HG03159 (cell line): ENCODE results near the gene KRTAP4-9.
"Not testable (repeated sequence)": the region's sequence is repeated elsewhere in the genome, so short reads cannot be mapped to it uniquely, and the experiment has no call there.

ENCODE experiments used
- ATAC-seq: cut with Tn5 transposase; IDR thresholded peaks from one replicate; pipeline ENCODE4 v1.9.1; 2021; ENCODE audit warnings: mild to moderate bottlenecking, moderate library complexity; ENCODE audit not compliant: unreplicated experiment

The KRTAP4-9 gene

DNA sequence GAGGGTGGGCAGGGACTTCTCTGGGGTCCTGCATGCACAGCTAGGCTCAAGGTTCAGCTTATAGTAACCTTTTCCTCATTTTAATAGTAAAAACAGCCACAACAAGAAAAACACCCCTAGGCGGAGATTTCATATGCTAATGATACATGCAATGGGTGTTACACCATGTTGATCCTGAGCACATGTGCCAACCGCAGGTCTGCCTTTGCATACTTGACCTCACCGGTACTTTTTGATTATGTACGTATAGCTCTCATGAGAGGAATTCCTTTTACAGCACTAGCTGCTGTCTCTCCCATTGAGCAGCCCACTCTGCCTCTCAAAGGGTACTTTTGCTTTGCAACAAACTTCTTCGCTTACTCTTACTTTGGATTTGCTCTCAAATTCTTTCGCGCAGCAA is 9.1 kb upstream of the KRTAP4-9 start:
- ATAC-seq = no peak

DNA sequence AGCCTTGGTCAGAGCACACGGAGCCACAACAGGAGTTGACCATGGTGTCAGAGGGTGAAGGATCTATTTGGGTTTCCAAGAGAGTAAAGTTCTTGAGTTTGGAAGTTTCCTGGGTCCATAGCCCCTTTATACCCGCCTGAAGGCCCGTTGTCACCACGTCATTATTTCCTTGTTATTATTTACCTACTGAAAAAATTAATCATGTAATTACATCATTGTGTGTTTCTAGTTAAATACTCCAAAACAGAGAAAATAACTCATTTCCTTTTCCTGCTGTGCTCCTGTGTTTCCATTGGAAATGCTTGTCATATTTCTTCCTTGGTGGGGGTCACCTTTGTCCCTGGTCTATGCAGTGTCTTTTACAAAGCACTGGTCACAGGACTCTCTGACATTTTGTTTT is 7.1 kb upstream of the KRTAP4-9 start, which contains the start of gene KRTAP4-8:
TSS of gene KRTAP4-8 (minus strand) at position 101 of the 400 bp plus-strand sequence. CDS start at position 43, 58 bp downstream.
- ATAC-seq = no peak

DNA sequence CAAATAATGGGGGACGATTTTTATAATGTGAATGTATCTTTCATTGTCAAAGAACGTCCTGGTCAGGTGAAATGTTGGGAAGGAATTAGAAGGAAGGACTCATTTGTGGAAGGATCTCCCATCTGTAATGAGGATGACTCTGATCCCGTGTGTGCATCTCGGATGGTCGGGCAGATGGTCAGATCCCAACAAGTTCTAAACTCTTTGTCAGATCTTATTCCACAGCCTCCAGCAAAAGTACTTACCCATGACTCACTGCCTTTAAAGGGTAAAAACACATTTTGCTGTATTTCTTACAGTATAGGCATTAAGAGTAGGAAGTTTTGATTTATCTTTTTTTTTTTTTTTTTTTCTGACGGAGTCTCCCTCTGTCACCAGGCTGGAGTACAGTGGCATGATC is 6.7 kb upstream of the KRTAP4-9 start:
- ATAC-seq = no peak

DNA sequence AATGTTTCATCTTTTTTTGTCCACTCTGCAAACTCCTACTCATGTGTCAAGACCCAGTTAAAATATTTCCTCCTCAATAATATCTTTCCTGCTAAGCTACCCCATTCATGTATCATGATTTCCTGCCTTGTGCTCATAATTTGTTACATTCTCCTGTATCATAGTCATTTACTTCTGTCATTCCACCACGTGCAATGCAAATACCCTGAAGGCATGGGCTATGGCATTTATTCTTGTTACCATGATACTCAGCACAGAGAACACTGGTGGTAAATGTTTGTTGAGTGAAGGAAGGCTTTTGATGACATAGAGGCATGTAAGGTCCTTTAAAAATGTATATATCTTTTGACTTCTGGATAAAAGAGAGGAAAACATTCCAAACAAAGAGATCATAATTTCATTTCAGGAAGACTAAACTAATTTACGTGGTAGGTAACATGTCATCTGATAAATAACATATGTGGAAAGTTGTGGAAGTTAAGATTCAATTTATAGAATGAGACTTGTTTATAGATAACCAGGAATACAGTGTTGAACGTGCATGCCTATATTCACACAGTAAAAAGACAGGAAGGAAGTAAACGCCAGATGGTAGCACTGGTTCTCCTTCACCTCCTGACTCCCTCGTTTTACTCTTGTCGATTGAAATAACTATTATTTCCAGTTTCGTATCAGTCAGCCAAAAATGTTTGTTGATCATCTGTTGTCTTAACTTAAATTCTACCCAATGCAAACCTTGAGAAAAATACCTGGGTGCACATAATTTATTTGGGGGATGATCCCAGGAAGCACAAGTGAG is 5.3 kb upstream of the KRTAP4-9 start:
- not testable (repeated sequence) for ATAC-seq

DNA sequence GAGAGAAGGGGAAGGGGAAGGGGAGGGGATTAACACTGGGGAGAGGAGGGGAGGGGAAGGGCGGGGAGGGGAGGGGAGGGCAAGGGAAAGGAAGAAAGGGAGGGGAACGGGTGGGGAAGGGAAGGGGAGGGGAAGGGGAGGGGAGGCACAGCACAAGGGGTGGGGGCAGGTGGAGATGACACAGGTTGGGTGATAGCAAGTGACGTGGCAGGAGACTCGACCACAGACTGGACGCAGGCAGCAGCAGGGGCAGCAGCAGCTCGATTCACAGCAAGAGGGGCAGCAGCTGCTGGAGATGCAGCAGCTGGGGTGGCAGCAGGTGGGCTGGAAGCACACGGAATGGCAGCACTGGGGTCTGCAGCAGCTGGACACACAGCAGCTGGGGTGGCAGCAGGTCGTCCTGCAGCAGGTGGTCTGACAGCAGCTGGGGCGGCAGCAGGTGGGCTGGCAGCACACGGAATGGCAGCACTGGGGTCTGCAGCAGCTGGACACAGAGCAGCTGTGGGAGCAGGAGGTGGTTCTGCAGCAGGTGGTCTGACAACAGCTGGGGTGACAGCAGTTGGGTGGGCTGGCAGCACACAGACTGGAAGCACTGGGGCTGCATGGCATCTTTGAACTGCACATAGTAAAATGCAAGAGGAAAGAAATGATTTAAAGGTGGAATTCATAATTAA is 3.5 kb upstream of the KRTAP4-9 start, which contains the start of gene KRTAP4-16:
TSS of gene KRTAP4-16 (minus strand) at position 624 of the 674 bp plus-strand sequence. CDS start at position 624, 0 bp downstream.
- no peak for ATAC-seq

DNA sequence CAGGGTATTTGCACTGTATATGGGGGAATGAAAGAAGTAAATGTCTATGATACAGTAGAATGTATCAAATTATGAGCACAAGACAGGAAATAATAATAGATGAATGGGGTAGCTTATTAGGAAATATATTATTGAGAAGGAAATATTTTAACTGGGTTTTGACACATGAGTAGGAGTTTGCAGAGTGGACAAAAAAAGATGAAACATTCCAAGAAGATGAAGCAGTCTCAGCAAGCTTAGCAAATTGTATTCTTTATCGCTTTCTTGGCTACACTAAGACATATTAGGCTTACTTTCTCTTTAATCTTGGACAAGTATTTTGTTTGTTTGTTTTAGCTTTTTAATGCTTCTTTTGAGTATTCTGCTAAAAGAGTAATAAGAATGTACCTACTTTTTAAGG is 1.3 kb upstream of the KRTAP4-9 start:
- ATAC-seq = no peak

DNA sequence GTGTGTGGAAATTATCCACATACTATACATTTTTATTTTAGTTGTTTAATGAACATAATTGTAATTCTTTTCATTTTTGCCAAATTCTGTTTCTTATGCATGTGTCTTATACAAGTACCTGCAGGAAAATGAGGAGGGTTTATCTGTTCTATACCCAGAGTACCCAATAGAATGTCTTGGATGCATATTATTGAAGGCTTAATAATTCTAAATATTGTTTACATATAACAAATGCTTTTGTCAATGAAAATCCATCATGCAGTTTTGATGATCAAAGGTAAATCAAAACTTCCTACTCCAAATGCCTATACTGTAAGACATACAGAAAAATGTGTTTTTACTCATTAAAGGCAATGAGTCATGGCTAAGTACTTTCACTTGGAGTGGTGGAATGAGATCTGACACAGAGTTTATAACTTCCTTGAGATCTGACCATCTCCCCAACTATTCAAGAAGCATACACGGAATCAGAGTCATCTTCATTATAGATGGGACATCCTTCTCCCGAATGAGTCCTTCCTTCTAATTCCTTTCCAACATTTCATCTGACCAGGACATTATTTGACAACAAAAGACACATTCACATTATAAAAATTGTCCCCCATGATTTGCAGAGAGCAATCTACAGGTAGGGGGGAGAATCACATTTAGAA is 677 bp upstream of the KRTAP4-9 start:
- not testable (repeated sequence) for ATAC-seq

DNA sequence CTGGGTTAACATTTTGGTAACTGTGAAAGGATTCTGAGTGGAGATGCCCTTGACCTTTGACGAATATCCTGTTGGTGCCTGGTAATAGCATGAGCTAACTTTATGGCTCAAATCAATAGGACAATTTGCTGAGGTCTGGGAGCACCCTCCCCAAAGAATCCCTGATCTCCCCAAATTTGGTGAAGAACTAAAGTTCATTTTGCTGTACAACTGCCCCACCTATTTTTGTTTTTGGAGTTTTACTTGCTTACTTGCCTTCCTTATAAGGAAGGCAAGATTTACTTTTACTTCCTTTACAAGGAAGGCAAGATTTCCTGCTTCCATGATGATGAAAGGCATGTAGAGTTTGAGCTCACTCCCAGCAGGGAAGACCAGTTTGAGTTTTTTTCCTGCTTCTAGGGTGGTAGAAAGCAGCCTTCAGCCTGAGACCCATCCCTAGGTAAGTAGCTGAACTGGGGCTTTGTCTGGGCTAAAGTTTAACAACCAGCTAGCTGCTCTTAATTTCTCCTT is 2.8 kb downstream of the KRTAP4-9 start:
- ATAC-seq = no peak

DNA sequence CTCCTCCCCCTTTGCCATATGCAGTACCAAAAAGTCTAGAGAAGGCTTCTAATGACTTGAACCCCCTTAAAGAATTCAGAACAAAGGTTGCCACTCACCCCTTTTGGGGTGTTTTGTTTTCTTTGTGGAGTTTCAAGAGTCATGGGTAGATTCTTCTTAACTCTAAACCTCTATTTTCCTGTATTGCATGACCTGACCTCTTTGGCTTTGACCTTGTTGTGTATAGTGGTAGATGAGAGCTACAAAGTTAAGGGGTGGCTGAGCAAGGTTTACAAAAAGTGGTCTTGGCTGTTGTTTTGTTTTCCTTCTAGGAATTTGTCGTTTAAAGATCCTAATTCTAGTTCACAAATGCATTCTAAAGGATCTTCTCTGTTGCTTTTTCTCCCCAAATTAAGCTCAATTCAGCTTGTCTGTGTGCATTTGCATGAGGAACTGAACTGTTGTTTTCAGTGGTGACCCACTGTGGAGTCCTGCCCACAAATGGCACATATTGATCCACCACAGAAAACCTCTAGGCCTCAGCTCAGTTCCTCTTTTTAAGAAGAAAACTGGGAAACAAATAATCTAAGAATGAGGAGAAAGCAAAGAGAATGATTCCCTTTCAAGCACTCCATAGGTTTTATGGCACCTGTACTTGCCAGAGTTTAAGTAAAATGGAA is 3.7 kb downstream of the KRTAP4-9 start:
- not testable (repeated sequence) for ATAC-seq

DNA sequence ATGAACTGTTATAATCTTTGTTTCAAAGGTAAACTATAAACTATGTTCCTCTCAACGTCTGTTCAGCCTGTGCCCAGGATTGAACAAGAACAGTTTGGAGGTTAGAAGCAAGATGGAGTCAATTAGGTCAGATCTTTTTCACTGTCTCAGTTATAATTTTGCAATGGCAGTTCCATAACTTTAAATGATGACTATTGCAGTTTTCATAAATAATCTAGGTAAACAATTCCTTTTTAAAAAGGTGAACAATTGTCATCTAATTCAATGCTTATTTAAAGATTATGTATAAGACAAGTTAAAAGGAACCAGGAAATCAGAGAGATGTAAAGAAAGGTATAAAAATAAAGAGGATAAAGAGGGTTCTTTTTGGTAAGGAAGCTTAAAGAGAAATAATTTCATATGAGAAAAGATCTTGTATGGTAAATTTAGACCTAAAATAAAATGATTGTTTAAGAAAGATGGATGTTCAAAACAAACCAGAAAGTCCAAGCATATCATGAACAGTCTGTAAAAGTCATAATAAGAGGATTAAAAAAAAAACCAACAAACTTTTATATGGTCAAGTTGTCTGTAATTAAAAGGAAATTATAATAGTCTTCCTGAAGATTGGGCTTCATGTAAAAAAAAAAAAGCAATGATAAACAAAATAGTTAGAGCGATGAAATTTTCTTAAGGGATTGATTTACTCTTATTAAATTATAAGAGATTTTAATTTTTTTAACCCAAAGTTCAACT is 6.1 kb downstream of the KRTAP4-9 start:
- ATAC-seq = no peak

DNA sequence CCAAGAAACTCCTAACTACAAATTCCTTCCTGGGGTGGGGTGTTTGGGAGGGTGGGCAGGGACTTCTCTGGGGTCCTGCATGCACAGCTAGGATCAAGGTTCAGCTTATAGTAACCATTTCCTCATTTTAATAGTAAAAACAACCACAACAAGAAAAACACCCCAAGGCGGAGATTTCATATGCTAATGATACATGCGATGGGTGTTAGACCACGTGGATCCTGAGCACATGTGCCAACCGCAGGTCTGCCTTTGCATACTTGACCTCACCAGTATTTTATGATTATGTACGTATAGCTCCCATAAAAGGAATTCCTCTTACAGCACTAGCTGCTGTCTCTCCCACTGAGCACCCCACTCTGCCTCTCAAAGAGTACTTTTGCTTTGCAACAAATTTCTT is 11.1 kb downstream of the KRTAP4-9 start:
- no peak for ATAC-seq

DNA sequence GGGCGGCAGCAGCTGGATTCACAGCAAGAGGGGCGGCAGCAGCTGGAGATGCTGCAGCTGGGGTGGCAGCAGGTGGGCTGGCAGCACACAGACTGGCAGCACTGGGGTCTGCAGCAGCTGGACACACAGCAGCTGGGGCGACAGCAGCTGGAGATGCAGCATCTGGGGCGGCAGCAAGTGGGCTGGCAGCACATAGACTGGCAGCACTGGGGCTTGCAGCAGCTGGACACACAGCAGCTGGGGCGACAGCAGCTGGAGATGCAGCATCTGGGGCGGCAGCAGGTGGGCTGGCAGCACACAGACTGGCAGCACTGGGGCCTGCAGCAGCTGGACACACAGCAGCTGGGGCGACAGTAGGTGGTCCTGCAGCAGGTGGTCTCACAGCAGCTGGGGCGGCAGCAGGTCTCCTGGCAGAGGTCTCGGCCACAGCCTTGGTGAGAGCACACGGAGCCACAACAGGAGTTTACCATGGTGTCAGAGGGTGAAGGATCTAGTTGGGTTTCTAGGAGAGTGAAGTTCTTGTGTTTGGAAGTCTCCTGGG is 12.7 kb downstream of the KRTAP4-9 start, which contains the start of gene KRTAP4-11:
TSS of gene KRTAP4-11 (minus strand) at position 528 of the 541 bp plus-strand sequence. CDS start at position 470, 58 bp downstream.
- not testable (repeated sequence) for ATAC-seq

DNA sequence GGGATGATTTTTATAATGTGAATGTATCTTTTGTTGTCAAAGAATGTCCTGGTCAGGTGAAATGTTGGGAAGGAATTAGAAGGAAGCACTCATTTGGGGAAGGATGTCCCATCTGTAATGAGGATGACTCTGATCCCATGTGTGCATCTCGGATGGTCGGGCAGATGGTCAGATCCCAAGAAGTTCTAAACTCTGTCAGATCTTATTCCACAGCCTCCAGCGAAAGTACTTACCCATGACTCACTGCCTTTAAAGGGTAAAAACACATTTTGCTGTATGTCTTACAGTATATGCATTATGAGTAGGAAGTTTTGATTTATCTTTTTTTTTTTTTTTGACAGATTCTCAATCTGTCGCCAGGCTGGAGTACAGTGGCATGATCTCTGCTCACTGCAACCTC is 13.5 kb downstream of the KRTAP4-9 start:
- ATAC-seq = no peak

DNA sequence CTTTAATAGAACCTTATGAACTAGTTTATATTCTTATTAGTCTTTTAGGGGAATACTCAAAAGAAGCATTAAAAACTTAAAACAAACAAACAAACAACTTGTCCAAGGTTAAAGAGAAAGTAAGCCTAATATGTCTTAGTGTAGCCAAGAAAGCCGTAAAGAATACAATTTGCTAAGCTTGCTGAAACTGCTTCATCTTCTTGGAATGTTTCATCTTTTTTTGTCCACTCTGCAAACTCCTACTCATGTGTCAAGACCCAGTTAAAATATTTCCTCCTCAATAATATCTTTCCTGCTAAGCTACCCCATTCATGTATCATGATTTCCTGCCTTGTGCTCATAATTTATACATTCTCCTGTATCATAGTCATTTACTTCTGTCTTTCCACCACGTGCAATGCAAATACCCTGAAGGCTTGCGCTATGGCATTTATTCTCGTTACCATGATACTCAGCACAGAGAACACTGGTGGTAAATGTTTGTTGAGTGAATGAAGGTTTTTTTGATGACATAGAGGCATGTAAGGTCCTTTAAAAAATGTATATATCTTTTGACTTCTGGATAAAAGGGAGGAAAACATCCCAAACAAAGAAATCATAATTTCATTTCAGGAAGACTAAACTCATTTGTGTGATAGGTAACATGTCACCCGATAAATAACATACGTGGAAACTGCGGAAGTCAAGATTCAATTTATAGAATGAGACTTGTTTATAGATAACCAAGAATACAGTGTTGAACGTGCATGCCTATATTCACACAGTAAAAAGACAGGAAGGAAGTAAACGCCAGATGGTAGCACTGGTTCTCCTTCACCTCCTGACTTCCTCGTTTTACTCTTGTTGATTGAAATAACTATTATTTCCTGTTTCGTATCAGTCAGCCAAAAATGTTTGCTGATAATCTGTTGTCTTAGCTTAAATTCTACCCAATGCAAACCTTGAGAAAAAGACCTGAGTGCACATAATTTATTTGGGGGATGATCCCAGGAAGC is 14.8 kb downstream of the KRTAP4-9 start:
- not testable (repeated sequence) for ATAC-seq

DNA sequence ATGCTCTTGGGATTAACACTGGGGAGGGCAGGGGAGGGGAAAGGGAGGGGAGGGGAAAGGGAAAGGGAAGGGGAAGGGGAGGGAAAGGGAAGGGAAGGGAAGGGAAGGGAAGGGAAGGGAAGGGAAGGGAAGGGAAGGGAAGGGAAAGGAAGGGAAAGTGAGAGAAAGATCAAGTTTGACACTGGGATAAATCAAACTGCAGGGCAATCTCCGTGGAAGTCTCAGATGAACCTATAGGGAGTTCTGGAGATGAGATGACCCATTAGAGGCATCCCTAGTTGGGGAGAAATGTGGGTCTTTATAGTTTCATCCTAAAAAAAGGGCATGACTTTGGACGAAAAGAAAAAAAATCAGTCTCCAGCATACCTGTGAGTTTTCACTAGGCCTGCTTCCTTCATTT is 16.6 kb downstream of the KRTAP4-9 start:
- no peak for ATAC-seq

DNA sequence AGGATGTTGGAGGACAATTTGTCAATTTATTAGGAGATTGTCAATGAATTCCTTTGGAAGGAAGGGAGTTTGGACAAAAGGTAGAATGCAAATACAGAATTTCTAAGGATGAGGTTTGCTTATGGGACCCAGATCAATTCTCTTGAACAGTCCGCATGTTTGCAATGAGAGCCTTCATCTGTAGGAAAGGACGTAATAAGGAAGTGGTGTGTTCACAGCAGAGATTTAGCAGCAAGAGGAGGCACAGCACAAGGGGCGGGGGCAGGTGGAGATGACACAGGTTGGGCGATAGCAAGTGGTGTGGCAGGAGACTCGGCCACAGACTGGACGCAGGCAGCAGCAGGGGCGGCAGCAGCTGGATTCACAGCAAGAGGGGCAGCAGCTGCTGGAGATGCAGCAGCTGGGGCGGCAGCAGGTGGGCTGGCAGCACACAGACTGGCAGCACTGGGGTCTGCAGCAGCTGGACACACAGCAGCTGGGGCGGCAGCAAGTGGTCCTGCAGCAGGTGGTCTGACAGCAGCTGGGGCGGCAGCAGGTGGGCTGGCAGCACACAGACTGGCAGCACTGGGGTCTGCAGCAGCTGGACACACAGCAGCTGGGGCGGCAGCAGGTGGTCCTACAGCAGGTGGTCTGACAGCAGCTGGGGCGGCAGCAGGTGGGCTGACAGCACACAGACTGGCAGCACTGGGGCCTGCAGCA is 18.3 kb downstream of the KRTAP4-9 start:
- not testable (repeated sequence) for ATAC-seq

DNA sequence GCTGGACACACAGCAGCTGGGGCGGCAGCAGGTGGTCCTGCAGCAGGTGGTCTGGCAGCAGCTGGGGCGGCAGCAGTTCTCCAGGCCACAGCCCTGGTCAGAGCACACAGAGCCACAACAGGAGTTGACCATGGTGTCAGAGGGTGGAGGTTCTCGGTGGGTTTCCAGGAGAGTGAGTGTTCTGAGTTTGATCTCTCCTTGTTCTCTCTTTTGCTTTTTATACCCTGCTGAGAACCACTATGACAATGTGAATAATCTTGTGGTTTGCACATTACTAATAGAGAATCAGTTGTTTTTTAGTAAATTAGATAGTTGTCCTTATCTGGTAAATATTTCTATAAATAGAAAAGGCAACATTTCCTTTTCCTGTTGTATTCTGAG is 18.8 kb downstream of the KRTAP4-9 start, which contains the start of gene KRTAP4-12:
TSS of gene KRTAP4-12 (minus strand) at position 192 of the 381 bp plus-strand sequence. CDS start at position 132, 60 bp downstream.
- ATAC-seq = not testable (repeated sequence)

DNA sequence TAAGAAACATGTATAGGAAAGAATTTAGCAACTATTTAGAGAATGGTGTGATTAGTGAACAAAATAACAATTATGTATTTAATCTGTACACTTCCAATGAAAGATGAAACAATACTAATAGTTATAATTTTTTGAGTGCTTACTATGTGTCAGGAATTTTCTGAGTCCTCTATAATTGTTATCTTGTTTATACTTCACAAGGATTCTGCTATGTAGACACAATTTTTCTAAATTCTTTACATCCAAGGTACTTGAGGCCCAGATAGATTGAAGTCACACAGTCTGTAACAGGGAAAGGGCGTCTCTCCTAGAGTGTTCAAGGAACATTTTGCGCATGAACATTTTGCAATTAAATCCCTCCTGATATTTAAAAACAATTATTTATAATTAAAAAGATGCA is 19.9 kb downstream of the KRTAP4-9 start:
- no peak for ATAC-seq
